Activated CD4-positive, alpha-beta T cell treated with anti-CD3 and anti-CD28 coated beads, Interleukin-2, amount 50 U/mL, for 24 hours (primary cell): ENCODE data around the gene RITA1.

Source experiments
- DNase-seq, 2 donors: peaks; one replicate each; pipeline ENCODE4 v3.0.0-alpha.2; 2020; ENCODE audit warnings: low read depth in 1 of 2, low spot score in 1 of 2

RITA1 gene

DNA sequence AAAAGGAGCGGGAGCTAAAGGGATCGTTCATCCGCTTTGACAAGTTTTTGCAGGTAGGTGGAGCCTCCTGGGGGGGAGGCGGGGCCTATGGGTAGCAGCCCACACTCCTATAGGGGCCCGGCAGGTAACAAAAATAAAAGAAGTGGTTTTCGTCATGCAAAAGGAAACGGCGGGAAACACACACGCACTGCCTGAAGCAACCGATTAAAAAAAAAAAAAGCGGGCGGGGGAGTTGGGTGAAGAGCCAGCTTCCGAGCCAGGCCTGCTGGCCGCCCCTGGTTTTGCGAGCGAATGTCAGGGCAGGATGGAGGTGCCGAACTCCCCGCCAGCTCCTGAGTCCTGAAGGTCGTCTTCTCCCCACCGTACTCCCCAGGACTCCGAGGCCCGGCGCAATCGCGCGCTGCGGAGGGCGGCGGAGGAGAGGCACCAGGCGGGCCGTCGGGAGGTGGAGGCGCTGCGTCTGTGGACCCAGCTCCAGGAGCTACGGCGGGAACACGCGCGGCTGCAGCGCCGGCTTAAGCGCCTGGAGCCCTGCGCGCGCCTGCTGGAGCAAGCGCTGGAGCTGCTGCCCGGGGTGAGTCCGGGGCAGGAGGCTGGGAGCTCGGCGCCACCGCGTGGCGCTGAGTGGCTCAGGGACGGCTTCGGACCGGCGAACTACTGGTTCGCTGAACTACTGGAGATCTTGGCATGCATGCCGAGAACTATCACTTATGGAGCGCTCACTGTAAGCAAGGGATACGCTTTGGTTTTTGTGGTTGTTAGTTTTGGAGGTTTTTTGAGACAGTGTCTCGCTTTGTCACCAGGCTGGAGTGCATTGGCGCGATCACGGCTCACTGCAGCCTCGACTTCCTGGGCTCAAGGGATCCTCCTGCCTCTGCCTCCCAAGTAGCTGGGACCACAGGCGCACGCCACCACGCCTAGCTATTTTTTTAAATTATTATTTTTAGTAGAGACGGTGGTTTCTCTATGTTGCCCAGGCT is 32.4 kb upstream of the RITA1 start:
- DNase-seq, result peak; percentile 21 to 28

GRCh38 chr12:113154351-113154973 is 31.1 kb upstream of the RITA1 start:
- no peak for DNase-seq

- no peak for DNase-seq
Measured at GRCh38 chr12:113155060-113155459, 30.5 kb upstream of the RITA1 start.

GRCh38 chr12:113155646-113156045 is 29.9 kb upstream of the RITA1 start:
- DNase-seq, result no peak

- DNase-seq, result no peak
Measured at GRCh38 chr12:113157218-113157859, 28.2 kb upstream of the RITA1 start.

DNA sequence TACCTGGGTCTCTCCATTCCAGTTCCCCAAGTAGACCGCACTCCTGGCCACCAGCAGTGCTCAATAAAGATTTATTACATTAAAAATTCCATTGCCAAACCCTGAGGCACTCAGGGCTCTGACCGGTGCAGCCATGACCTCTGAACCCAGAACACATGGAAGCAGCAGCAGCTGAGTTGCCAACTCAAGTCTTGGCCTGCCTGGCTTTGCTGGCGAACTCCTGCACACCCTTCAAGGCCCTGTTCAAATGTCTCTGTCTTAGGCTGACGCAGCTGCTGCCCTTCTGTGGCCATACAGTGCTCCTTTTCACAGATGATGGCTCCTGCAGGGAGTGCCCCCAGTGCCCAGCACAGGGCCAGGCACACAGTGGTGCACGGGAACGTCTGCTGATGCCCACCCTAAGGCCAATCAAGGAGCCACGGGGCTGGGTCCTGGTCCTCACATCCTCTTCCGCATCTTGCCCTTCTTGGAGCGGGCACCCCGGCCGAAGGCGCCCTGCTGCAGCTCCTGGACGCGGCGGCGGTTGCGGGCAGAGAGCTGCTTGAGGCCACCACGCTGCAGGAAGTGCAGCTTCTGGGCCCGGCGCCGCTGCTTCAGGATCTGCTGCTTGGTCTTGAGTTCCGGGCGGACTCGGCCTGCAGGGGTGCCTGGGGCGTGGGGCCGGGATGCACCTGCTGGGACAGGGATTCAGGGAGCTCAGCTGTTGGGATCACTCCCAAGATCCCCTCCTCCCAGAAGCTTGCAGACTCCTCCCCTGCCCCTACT is 26.9 kb upstream of the RITA1 start:
- DNase-seq, result no peak

- DNase-seq, result no peak
Measured at GRCh38 chr12:113159937-113160336, 25.6 kb upstream of the RITA1 start.

- no peak for DNase-seq
Measured at GRCh38 chr12:113161415-113162016, 24.0 kb upstream of the RITA1 start.

DNA sequence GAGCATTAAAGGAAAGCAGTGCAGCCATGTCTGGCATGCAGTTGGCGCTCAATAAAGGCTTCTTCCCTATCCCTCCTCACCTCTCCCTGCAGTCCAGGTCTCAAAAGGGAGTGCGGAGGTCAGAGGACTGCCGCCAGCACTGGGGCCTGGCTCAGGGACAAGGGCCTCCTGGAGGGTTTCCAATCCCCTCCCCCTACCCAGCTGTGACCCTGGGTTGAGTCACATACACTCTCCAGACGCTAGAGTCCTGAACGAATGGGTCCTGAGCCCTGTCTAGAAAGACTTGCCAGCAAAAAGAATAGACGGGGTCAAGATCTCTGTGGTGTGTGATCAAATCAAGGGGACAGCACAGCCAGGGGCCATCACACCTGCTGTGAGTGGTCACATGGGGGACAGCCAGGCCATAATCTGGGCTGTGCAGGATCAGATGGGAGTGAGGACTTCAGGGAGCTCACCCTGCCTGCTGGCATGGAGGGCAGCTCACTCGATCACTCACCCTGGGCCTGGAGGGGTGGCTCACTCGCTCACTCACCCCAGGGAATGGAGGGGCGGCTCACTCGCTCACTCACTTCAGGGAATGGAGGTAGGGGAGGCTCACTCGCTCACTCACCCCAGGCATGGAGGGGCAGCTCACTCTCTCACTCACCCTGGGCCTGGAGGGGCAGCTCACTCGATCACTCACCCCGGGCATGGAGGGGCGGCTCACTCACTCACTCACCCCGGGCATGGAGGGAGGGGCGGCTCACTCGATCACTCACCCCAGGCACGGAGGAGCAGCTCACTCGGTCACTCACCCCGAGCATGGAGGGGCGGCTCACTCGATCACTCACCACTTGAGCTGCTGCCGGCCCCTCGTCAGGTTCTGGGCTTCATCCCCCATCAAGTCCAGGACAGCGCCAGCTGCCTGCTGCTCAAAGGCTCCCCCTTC is 23.2 kb upstream of the RITA1 start:
- DNase-seq, result no peak

DNA sequence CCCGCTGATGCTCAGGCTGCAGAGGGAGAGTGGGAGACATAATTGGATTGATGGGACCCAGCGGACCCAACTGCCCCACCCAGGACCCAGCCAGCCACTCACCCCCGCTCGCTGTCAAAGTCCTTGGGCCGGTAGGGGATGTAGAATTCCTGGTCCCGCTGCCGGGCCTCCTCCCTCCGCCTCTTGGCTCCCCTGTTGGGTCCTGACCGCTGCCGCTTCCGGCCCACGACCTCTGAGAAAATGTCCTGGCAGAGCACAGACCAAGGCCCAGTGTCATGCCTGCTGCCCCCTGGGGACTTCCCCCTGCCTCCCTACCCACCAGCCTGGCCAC is 22.5 kb upstream of the RITA1 start:
- DNase-seq, result no peak

GRCh38 chr12:113164014-113164413 is 21.5 kb upstream of the RITA1 start:
- DNase-seq, result no peak

DNA sequence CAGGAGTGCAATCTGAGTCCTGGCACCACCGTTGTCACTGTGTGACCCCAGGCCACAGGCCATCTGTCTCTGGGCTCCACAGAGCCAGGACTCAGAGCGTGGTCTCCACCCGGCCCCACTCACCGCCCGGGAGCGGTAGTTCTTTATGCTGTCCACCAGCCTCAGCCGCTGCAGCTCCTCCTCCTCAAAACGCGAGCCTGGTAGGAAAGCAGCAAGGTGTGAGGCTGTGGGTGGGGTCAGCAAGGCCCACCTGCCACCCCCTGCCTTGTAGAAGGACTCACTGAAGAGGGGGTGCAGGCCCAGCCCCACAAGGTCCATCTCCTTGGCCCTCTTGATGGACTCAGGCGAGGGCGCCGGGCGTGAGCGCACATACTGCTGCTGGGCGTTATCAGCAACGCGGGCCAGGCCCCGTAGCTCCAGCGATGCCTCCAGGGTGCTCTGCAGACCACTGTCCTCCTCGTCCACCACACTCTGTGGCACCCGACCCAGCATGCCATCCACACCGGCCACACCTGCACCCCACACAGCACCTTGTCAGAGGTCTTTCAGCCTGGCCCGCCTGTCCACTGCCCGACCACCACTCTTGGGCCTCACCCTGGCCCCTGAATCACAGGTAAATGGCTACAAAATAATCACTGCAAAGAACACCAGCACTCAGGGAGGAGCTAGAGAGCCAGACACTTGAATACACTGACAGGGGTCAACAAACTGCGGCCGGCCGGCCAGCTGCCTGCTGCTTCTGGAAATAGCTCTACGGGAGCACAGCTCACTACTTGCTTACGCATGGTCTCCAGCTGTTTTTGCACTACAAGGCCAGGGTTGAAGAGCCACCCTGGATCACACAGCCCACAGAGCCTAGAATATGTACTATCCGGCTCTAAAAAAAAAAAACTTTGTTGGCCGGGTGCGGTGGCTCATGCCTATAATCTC is 19.7 kb upstream of the RITA1 start:
- no peak for DNase-seq

DNA sequence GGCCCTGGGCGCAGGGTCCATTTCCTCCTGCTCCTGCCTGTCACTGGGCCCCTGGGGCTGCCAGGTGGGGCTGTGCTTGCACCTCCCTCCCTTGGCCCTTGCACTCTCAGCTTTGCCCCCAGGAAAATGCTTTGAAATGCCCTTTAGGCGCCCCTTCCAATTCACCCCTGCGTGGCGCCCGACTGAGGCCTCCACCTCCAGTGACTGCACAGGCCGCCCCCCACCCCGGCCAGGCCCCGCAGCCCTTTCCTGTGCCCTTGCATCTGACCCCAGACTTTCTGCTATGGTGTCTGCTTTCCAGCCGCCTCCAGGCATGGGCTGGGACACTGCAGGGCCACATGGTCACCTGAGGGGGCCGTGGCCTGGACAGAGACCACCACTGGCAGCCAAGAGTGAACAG is 17.7 kb upstream of the RITA1 start:
- no peak for DNase-seq

GRCh38 chr12:113169697-113170096 is 15.8 kb upstream of the RITA1 start:
- no peak for DNase-seq

GRCh38 chr12:113170457-113170856 is 15.1 kb upstream of the RITA1 start:
- no peak for DNase-seq

- no peak for DNase-seq
Measured at GRCh38 chr12:113170926-113171325, 14.6 kb upstream of the RITA1 start.

DNA sequence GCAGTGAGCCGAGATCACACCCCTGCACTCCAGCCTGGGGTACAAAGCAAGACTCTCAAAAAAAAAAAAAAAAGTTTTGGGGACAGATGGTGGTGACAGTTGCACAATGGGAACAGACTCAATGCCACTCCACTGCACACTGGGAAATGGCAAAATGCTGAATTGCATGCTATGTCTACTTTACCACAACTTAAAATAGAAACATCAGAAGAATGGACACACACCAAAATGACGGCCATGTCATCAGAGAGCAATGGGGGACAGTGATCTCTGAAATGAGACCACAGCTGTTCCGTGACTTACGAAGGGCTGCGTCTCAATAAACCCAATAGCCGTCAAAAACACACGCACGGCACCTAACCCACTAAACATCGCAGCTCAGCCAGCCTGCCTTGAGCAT is 14.0 kb upstream of the RITA1 start:
- DNase-seq, result no peak

- DNase-seq, result no peak
Measured at GRCh38 chr12:113172185-113172584, 13.3 kb upstream of the RITA1 start.
